ENCODE data around the gene MRPS11.

- TF ChIP-seq EZH2 (IDR thresholded peaks at IDR 0.05; ENCODE audit: insufficient read depth, poor library complexity, severe bottlenecking) (no peak), EZH2phosphoT487 (IDR thresholded peaks at IDR 0.05; ENCODE audit: insufficient read depth, low read depth) (no peak)
Observed at GRCh38 chr15:88447206-88447605, 20.3 kb upstream of the MRPS11 start.
